HepG2 (cell line): ENCODE data around the gene SIX5. TPM values are rescaled to one million over a fixed set of nuclear protein-coding genes. Genes with fewer than 3 reads are reported as not detected.
A peak's percentile ranks its signal among the peaks of the same experiment; 100 is the strongest.

Experiments used
- AGO2 ChIP-seq: fragments of 200-400 bp; formaldehyde crosslinking; optimal IDR thresholded peaks from 2 replicates; pipeline ENCODE3; 2017; ENCODE audit warnings: mild to moderate bottlenecking, low read depth, low read length, moderate library complexity
- BCL6 ChIP-seq: IDR thresholded peaks from 2 replicates; pipeline ENCODE4 v1.6.1; 2016; ENCODE audit warnings: missing genetic modification reagents, missing compliant biosample characterization
- FOSL2 ChIP-seq: sonication (generic); formaldehyde crosslinking; IDR thresholded peaks from 2 replicates; pipeline ENCODE4 v1.4.0; 2020; ENCODE audit warnings: missing genetic modification reagents
- MBD4 ChIP-seq: IDR thresholded peaks from 2 replicates; pipeline ENCODE4 v1.6.1; 2012; ENCODE audit warnings: low read length, inconsistent platforms, borderline replicate concordance
- MTA1 ChIP-seq: sonication (generic); formaldehyde crosslinking; IDR thresholded peaks from 2 replicates; pipeline ENCODE4 v1.4.0; 2020; ENCODE audit warnings: missing genetic modification reagents, mild to moderate bottlenecking, borderline replicate concordance
- NFE2L2 ChIP-seq: fragments of 150-350 bp; IDR thresholded peaks from 2 replicates; pipeline ENCODE4 v1.6.1; 2014; ENCODE audit warnings: low read length
- NONO ChIP-seq, 2 experiments: fragments of 450-650 bp in 1 of 2; sonication (generic) in 1 of 2; formaldehyde crosslinking in 1 of 2; IDR thresholded peaks in 1 of 2; conservative IDR thresholded peaks in 1 of 2; 2 replicates each; pipeline versions ENCODE4 v1.6.1 to v1.8.0; 2017 to 2022; ENCODE audit warnings: mild to moderate bottlenecking in 1 of 2, missing genetic modification reagents in 1 of 2, moderate library complexity in 1 of 2
- NR2F6 ChIP-seq, 2 experiments: IDR thresholded peaks; 2 replicates each; pipeline ENCODE4 v1.6.1; 2016; ENCODE audit warnings: antibody characterized with exemption in 1 of 2, mild to moderate bottlenecking in 1 of 2
- PCBP1 ChIP-seq: fragments of 200-400 bp; formaldehyde crosslinking; IDR thresholded peaks from 2 replicates; pipeline ENCODE4 v1.6.1; 2017; ENCODE audit warnings: mild to moderate bottlenecking, low read depth, low read length, borderline replicate concordance
- TCF7L2 ChIP-seq: IDR thresholded peaks from 2 replicates; pipeline ENCODE4 v1.6.1; 2011; ENCODE audit warnings: mild to moderate bottlenecking, low read depth, low read length, moderate library complexity
- XRCC5 ChIP-seq: fragments of 200-400 bp; formaldehyde crosslinking; optimal IDR thresholded peaks from 2 replicates; pipeline ENCODE3; 2017; ENCODE audit warnings: mild to moderate bottlenecking, low read length
- ZNF124 ChIP-seq: sonication (generic); formaldehyde crosslinking; IDR thresholded peaks from 2 replicates; pipeline ENCODE4 v1.4.0; 2020; ENCODE audit warnings: missing genetic modification reagents
- ZNF160 ChIP-seq: sonication (generic); formaldehyde crosslinking; IDR thresholded peaks from 2 replicates; pipeline ENCODE4 v1.8.0; 2022; ENCODE audit warnings: mild to moderate bottlenecking, inconsistent platforms, missing genetic modification reagents
- ZNF256 ChIP-seq: sonication (generic); formaldehyde crosslinking; conservative IDR thresholded peaks from 2 replicates; pipeline ENCODE4 v1.4.0; 2020; ENCODE audit warnings: missing genetic modification reagents
- ZNF263 ChIP-seq: sonication (generic); formaldehyde crosslinking; IDR thresholded peaks from 2 replicates; pipeline ENCODE4 v1.4.0; 2020; ENCODE audit warnings: missing genetic modification reagents
- polyA plus RNA-seq, 8 experiments: library from polyadenylated mRNA; depleted of rRNA in 3 of 8; stranded (reverse) in 7 of 8; unstranded in 1 of 8; fragments of >200 nt; fragmentation: Illumina TruSeq in 4 of 8; extraction: Trizol in 4 of 8; gene quantifications; 2 replicates each; pipeline versions ENCODE4 v1.2.1 to v1.2.3, GENCODE V29; 2011 to 2016; ENCODE audit warnings: low read depth in 4 of 8, missing spikeins in 1 of 8, mixed read lengths in 1 of 8; ENCODE audit not compliant: insufficient read depth in 1 of 8
- total RNA-seq, 5 experiments: library from RNA; depleted of rRNA; stranded (reverse); fragments of >200 nt; fragmentation: Illumina TruSeq; extraction: Trizol; gene quantifications; 2 replicates each; pipeline ENCODE4 v1.2.3, GENCODE V29; 2016; ENCODE audit warnings: low read depth in 1 of 5
- TF ChIP-seq, protein P1 (sequence below): sonication (generic); formaldehyde crosslinking; IDR thresholded peaks from 2 replicates; pipeline ENCODE4 v1.5.1; 2020; ENCODE audit warnings: missing genetic modification reagents, mild to moderate bottlenecking, borderline replicate concordance
- TF ChIP-seq, protein P2 (sequence below): sonication (generic); formaldehyde crosslinking; IDR thresholded peaks from 2 replicates; pipeline ENCODE4 v1.5.1; 2020; ENCODE audit warnings: mild to moderate bottlenecking, missing genetic modification reagents, borderline replicate concordance
- TF ChIP-seq, protein P3 (sequence below): sonication (generic); formaldehyde crosslinking; IDR thresholded peaks from 2 replicates; pipeline ENCODE4 v1.4.0; 2020; ENCODE audit warnings: missing genetic modification reagents, borderline replicate concordance

SIX5 gene
- total and polyA plus RNA-seq, 2 of the 13 experiments (the other 11 are each of a cell fraction or from before 2014, with no cell fraction given): 7.7 to 10.5 TPM

DNA sequence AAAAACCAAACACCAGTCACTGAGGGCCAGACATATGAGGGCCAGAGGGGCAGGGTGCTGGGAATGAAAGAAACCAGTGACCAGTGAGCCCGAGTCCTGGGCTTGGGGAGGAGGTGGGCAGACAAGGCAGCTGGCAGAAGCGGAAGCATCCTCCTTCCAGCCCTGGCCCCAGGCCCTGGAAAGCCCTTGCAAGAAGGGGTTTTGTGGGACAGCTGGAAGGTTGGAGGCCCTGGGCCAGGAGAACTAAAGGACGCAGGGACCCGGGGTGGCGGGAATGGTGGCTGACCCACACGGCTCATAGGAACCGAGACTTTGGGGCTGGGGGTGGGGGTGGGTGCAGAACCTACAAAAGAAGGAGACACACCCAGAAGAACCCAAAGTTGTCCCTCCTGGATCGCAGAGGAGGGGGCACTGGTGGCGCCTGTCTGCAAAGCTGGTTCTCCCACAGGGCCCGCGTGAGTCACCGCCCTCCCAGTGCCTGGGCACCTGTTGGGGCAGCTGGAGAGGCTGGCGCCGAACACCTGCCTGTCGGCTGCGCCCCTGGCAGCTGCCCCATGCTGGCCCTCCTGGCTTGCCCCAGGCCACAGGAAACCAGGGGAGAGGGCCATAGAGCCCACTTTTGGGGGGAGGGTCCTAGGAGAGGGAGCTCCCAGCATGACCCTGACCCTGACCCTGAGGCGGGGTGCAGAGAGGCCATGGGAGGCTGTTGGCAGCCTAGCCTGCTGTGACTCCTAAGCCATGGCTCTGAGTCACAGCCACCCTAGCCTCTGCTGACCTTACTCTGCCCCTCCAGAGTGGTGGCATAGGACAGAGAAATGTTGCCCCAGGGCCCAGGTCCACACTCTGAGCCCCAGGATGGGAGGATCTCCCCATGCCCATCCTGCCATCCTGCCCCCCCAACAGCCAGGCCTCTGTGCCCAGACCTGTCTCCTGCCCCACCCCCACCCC lies 12.4 kb upstream of the SIX5 start (continued):
- TF ChIP-seq, protein P1, sequence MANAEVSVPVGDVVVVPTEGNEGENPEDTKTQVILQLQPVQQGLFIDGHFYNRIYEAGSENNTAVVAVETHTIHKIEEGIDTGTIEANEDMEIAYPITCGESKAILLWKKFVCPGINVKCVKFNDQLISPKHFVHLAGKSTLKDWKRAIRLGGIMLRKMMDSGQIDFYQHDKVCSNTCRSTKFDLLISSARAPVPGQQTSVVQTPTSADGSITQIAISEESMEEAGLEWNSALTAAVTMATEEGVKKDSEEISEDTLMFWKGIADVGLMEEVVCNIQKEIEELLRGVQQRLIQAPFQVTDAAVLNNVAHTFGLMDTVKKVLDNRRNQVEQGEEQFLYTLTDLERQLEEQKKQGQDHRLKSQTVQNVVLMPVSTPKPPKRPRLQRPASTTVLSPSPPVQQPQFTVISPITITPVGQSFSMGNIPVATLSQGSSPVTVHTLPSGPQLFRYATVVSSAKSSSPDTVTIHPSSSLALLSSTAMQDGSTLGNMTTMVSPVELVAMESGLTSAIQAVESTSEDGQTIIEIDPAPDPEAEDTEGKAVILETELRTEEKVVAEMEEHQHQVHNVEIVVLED: no peak
- TF ChIP-seq TCF7L2 (no peak), FOSL2 (CRISPR knock-in tag) (peak; percentile 51), XRCC5 (peak; percentile 28), NONO (IDR thresholded peaks at IDR 0.05) (no peak), NONO (CRISPR knock-in tag; conservative IDR thresholded peaks at IDR 0.05) (0 out of 2 replicates have a peak, but pooled peaks have one; percentile 33), ZNF160 (no peak), ZNF124 (CRISPR knock-in tag) (no peak), NR2F6 (IDR thresholded peaks at IDR 0.05) (peak; percentile 67), NR2F6 (CRISPR knock-in tag; IDR thresholded peaks at IDR 0.05) (peak; percentile 75), MTA1 (0 out of 2 replicates have a peak, but pooled peaks have one; percentile 11), ZNF263 (CRISPR knock-in tag) (no peak), BCL6 (no peak), MBD4 (no peak), AGO2 (peak; percentile 87), PCBP1 (0 out of 2 replicates have a peak, but pooled peaks have one; percentile 17), ZNF256 (CRISPR knock-in tag) (no peak), NFE2L2 (no peak)
- TF ChIP-seq, protein P2, sequence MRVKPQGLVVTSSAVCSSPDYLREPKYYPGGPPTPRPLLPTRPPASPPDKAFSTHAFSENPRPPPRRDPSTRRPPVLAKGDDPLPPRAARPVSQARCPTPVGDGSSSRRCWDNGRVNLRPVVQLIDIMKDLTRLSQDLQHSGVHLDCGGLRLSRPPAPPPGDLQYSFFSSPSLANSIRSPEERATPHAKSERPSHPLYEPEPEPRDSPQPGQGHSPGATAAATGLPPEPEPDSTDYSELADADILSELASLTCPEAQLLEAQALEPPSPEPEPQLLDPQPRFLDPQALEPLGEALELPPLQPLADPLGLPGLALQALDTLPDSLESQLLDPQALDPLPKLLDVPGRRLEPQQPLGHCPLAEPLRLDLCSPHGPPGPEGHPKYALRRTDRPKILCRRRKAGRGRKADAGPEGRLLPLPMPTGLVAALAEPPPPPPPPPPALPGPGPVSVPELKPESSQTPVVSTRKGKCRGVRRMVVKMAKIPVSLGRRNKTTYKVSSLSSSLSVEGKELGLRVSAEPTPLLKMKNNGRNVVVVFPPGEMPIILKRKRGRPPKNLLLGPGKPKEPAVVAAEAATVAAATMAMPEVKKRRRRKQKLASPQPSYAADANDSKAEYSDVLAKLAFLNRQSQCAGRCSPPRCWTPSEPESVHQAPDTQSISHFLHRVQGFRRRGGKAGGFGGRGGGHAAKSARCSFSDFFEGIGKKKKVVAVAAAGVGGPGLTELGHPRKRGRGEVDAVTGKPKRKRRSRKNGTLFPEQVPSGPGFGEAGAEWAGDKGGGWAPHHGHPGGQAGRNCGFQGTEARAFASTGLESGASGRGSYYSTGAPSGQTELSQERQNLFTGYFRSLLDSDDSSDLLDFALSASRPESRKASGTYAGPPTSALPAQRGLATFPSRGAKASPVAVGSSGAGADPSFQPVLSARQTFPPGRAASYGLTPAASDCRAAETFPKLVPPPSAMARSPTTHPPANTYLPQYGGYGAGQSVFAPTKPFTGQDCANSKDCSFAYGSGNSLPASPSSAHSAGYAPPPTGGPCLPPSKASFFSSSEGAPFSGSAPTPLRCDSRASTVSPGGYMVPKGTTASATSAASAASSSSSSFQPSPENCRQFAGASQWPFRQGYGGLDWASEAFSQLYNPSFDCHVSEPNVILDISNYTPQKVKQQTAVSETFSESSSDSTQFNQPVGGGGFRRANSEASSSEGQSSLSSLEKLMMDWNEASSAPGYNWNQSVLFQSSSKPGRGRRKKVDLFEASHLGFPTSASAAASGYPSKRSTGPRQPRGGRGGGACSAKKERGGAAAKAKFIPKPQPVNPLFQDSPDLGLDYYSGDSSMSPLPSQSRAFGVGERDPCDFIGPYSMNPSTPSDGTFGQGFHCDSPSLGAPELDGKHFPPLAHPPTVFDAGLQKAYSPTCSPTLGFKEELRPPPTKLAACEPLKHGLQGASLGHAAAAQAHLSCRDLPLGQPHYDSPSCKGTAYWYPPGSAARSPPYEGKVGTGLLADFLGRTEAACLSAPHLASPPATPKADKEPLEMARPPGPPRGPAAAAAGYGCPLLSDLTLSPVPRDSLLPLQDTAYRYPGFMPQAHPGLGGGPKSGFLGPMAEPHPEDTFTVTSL (CRISPR knock-in tag): no peak
- TF ChIP-seq, protein P3, sequence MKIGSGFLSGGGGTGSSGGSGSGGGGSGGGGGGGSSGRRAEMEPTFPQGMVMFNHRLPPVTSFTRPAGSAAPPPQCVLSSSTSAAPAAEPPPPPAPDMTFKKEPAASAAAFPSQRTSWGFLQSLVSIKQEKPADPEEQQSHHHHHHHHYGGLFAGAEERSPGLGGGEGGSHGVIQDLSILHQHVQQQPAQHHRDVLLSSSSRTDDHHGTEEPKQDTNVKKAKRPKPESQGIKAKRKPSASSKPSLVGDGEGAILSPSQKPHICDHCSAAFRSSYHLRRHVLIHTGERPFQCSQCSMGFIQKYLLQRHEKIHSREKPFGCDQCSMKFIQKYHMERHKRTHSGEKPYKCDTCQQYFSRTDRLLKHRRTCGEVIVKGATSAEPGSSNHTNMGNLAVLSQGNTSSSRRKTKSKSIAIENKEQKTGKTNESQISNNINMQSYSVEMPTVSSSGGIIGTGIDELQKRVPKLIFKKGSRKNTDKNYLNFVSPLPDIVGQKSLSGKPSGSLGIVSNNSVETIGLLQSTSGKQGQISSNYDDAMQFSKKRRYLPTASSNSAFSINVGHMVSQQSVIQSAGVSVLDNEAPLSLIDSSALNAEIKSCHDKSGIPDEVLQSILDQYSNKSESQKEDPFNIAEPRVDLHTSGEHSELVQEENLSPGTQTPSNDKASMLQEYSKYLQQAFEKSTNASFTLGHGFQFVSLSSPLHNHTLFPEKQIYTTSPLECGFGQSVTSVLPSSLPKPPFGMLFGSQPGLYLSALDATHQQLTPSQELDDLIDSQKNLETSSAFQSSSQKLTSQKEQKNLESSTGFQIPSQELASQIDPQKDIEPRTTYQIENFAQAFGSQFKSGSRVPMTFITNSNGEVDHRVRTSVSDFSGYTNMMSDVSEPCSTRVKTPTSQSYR (CRISPR knock-in tag): 0 out of 2 replicates have a peak, but pooled peaks have one; percentile 13
